Adrenal gland (tissue), 5 donors: ENCODE results near the gene DDC.

ENCODE experiments used
- POLR2A ChIP-seq, 2 donors: fragments of 450-650 bp; IDR thresholded peaks; one replicate each; pipeline ENCODE4 v1.6.1; 2017; ENCODE audit warnings: antibody characterized with exemption in 2 of 2, mild to moderate bottlenecking in 2 of 2, moderate library complexity in 1 of 2
- TF ChIP-seq, protein P1 (sequence below), 6 experiments: fragments of 450-650 bp in 4 of 6; fragments of 200-600 bp in 2 of 6; sonication (generic) in 1 of 6; IDR thresholded peaks; 1 replicate in 5 of 6; 2 replicates in 1 of 6; pipeline versions ENCODE4 v1.5.1 to v1.8.0; 2016 to 2021; ENCODE audit warnings: antibody characterized with exemption in 6 of 6, mild to moderate bottlenecking in 2 of 6, moderate library complexity in 1 of 6
- donor health status: DM: no; HTN: no; CAD: no.

DNA sequence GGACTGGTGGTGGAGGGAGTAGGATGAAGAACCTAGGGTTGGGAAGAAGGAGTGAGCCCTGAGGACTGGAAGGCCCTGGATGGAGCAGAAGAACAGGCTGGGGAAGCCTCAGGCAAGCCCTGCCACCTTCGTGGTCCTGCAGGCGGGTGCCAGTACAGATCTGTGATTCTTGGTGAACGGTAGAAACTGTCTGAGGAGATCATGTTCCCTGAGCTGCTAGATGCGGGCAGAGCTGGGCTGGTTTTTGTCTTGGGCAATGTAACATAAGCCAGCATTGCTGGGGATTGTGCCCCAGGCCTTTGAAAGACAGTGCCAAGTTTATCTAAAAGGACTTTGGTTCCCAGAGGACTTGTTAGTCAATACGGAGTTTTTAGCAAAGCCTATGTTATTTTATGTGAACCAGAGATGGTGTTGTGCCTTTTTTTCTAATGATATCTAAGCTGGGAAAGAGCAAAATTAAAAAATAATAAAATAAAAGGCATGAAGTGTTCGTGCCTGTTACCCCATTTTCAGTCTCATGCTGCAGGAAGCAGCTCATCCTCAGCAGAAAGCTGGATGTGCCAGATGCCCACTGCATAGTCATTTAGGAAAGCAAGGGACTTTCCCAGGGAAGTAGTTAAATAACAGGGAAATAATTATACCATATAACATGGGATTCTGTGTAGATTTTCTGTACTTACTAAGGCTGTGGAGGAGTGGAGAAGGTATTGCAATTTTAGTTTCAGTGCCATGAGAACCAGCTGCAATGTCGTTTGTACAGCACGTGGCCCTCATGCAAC lies 90.6 kb downstream of the DDC start:
- TF ChIP-seq, protein P1, sequence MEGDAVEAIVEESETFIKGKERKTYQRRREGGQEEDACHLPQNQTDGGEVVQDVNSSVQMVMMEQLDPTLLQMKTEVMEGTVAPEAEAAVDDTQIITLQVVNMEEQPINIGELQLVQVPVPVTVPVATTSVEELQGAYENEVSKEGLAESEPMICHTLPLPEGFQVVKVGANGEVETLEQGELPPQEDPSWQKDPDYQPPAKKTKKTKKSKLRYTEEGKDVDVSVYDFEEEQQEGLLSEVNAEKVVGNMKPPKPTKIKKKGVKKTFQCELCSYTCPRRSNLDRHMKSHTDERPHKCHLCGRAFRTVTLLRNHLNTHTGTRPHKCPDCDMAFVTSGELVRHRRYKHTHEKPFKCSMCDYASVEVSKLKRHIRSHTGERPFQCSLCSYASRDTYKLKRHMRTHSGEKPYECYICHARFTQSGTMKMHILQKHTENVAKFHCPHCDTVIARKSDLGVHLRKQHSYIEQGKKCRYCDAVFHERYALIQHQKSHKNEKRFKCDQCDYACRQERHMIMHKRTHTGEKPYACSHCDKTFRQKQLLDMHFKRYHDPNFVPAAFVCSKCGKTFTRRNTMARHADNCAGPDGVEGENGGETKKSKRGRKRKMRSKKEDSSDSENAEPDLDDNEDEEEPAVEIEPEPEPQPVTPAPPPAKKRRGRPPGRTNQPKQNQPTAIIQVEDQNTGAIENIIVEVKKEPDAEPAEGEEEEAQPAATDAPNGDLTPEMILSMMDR (IDR thresholded peaks at IDR 0.05), result no peak
- no peak for TF ChIP-seq POLR2A (IDR thresholded peaks at IDR 0.05)
